ENCODE measurements around the gene LRRK1.

GRCh38 chr15:100901296-100901695 lies 17.9 kb upstream of the LRRK1 start:
- TF ChIP-seq CTCF (IDR thresholded peaks at IDR 0.05): no peak
- no peak for TF ChIP-seq POLR2A (IDR thresholded peaks at IDR 0.05)
